Measurements from ENCODE around the gene STK11.

DNA sequence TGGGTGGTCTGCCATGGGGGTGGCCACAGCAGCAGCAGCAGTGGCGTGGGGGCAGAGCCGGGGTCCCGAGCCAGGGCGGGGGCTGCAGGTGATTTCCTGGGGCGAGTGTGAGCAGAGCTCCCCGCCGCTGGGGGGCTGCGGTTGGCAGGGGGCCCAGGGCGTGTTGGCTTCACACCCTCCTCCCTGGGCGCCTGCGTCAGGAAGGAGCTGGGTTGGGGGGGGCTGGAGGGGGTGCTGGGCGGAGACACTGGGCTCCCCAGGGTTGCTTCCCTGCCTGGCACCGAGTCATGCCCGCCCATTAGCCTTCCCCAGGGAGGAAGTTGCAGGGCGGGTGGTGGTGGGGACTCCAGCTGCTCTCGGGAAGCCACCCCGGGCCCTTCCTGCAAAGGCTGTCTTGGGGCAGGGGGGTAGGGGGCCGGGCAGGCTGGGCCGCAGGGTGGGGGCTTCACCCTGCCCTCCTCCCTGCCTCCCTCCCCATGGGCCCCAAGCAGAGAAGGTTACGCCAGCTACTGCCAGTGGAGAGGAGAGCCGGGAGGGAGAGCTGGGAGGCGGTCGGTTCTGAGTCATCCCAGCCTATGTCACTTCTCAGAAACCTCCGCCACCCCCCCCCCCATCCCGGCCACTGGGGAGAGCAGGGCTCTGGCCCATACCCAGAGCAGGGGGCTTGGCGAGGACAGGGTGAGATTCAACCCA, 47.4 kb downstream of the STK11 start:
- no peak for TF ChIP-seq POLR2A (IDR thresholded peaks at IDR 0.05)
- TF ChIP-seq, protein P1, sequence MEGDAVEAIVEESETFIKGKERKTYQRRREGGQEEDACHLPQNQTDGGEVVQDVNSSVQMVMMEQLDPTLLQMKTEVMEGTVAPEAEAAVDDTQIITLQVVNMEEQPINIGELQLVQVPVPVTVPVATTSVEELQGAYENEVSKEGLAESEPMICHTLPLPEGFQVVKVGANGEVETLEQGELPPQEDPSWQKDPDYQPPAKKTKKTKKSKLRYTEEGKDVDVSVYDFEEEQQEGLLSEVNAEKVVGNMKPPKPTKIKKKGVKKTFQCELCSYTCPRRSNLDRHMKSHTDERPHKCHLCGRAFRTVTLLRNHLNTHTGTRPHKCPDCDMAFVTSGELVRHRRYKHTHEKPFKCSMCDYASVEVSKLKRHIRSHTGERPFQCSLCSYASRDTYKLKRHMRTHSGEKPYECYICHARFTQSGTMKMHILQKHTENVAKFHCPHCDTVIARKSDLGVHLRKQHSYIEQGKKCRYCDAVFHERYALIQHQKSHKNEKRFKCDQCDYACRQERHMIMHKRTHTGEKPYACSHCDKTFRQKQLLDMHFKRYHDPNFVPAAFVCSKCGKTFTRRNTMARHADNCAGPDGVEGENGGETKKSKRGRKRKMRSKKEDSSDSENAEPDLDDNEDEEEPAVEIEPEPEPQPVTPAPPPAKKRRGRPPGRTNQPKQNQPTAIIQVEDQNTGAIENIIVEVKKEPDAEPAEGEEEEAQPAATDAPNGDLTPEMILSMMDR (IDR thresholded peaks at IDR 0.05), result peak in 1 of 3 donors; percentile 31
- peak; percentile 12 for TF ChIP-seq EP300 (IDR thresholded peaks at IDR 0.05)
